WTC11 (cell line): ENCODE data around the gene SP110. TPM values are rescaled to one million over a fixed set of nuclear protein-coding genes. Genes with fewer than 3 reads are reported as not detected.
"Not testable (repeated sequence)": the region's sequence is repeated elsewhere in the genome, so short reads cannot be mapped to it uniquely, and the experiment has no call there.

Source experiments
- ATAC-seq: fragments of 200-7000 bp; cut with Tn5 transposase; 2 replicates; pipeline ENCODE4 v1.10.0; 2021; ENCODE audit warnings: mild to moderate bottlenecking, moderate library complexity
- CTCF ChIA-PET: fragments of 300-600 bp; sonication (Branson Sonifier 250); formaldehyde crosslinking; loops from one replicate; lab custom pipeline; 2021; ENCODE audit warnings: antibody characterized with exemption; lab: Charles Lee
- POLR2A ChIA-PET: fragments of 350-600 bp; sonication (Branson Sonifier 250); formaldehyde crosslinking; loops from one replicate; lab custom pipeline; 2021; ENCODE audit warnings: antibody characterized with exemption; lab: Charles Lee
- DNase-seq: peaks from one replicate; pipeline ENCODE4 v3.0.0; 2021; ENCODE audit warnings: low spot score
- H3K27ac Mint-ChIP-seq: 2 replicates; pipeline ENCODE4 v1.8.0; 2021; ENCODE audit warnings: mixed read lengths
- H3K27me3 Mint-ChIP-seq: 2 replicates; pipeline ENCODE4 v1.8.0; 2021; ENCODE audit warnings: low read depth, mild to moderate bottlenecking, moderate library complexity, mixed read lengths
- H3K36me3 Mint-ChIP-seq: 2 replicates; pipeline ENCODE4 v1.8.0; 2021; ENCODE audit warnings: mixed read lengths
- H3K4me1 Mint-ChIP-seq: 2 replicates; pipeline ENCODE4 v1.8.0; 2022; ENCODE audit warnings: mixed read lengths
- H3K4me3 Mint-ChIP-seq: 2 replicates; pipeline ENCODE4 v1.8.0; 2021; ENCODE audit warnings: mild to moderate bottlenecking, moderate library complexity, mixed read lengths
- H3K9me3 Mint-ChIP-seq: 2 replicates; pipeline ENCODE4 v1.8.0; 2021; ENCODE audit warnings: mixed read lengths
- ELF4 ChIP-seq: sonication (generic); formaldehyde crosslinking; IDR thresholded peaks from 2 replicates; pipeline ENCODE4 v1.8.1; 2022; ENCODE audit warnings: low read depth, mild to moderate bottlenecking, moderate library complexity, missing genetic modification reagents
- NFE2L1 ChIP-seq: sonication (generic); formaldehyde crosslinking; IDR thresholded peaks from 2 replicates; pipeline ENCODE4 v1.8.1; 2023; ENCODE audit warnings: missing genetic modification reagents
- TEAD4 ChIP-seq: sonication (generic); formaldehyde crosslinking; IDR thresholded peaks from 2 replicates; pipeline ENCODE4 v1.8.0; 2022; ENCODE audit warnings: mild to moderate bottlenecking, missing genetic modification reagents
- ZNF232 ChIP-seq: sonication (generic); formaldehyde crosslinking; IDR thresholded peaks from 2 replicates; pipeline ENCODE4 v1.8.0; 2022; ENCODE audit warnings: mild to moderate bottlenecking, missing genetic modification reagents
- total RNA-seq: library from RNA; stranded (reverse); gene quantifications from 3 replicates; pipeline ENCODE4 v1.2.3, GENCODE V29; 2021
- TF ChIP-seq, protein P1 (sequence below): sonication (generic); formaldehyde crosslinking; IDR thresholded peaks from 2 replicates; pipeline ENCODE4 v1.8.0; 2023; ENCODE audit warnings: mild to moderate bottlenecking, missing genetic modification reagents
- TF ChIP-seq, protein P2 (sequence below): fragments of 250-450 bp; sonication (Bioruptor Pico); IDR thresholded peaks from 2 replicates; pipeline ENCODE4 v2.1.2; 2022; ENCODE audit warnings: mild to moderate bottlenecking, moderate library complexity
- TF ChIP-seq, protein P3 (sequence below): fragments of 250-450 bp; sonication (Bioruptor Pico); IDR thresholded peaks from 2 replicates; pipeline ENCODE4 v1.9.0; 2021; ENCODE audit warnings: mild to moderate bottlenecking
- TF ChIP-seq, protein P4 (sequence below): sonication (generic); formaldehyde crosslinking; IDR thresholded peaks from 2 replicates; pipeline ENCODE4 v1.8.1; 2022; ENCODE audit warnings: mild to moderate bottlenecking, missing genetic modification reagents, moderate library complexity, borderline replicate concordance
- TF ChIP-seq, protein P5 (sequence below): fragments of 250-450 bp; sonication (Bioruptor Pico); IDR thresholded peaks from 2 replicates; pipeline ENCODE4 v1.9.0; 2021; ENCODE audit warnings: mild to moderate bottlenecking, borderline replicate concordance
- TF ChIP-seq, protein P6 (sequence below): sonication (generic); formaldehyde crosslinking; IDR thresholded peaks from 2 replicates; pipeline ENCODE4 v1.8.0; 2022; ENCODE audit warnings: missing genetic modification reagents

The SP110 gene
- total RNA-seq, 1 experiment from 2014 or later, result 5.7 TPM

DNA sequence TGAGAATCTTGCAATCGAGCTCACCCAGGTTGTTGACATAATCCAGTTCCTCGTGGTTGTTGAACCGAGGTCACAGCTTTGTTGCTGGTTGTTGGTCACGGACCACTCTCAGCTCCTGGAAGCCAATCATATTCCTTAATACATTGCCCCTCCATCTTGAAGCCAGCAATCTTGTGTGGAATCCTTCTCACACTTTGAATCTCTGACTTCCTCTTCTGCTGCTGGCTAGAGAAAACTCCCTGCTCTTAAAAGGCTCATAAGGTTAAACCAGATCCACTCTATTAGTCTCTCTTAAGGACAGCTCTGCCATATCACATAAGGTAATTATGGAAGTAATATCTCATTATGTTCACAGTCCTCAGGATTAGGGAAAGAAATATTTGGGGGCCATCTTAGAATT lies 46.9 kb upstream of the SP110 start (continued):
- TF ChIP-seq, protein P1, sequence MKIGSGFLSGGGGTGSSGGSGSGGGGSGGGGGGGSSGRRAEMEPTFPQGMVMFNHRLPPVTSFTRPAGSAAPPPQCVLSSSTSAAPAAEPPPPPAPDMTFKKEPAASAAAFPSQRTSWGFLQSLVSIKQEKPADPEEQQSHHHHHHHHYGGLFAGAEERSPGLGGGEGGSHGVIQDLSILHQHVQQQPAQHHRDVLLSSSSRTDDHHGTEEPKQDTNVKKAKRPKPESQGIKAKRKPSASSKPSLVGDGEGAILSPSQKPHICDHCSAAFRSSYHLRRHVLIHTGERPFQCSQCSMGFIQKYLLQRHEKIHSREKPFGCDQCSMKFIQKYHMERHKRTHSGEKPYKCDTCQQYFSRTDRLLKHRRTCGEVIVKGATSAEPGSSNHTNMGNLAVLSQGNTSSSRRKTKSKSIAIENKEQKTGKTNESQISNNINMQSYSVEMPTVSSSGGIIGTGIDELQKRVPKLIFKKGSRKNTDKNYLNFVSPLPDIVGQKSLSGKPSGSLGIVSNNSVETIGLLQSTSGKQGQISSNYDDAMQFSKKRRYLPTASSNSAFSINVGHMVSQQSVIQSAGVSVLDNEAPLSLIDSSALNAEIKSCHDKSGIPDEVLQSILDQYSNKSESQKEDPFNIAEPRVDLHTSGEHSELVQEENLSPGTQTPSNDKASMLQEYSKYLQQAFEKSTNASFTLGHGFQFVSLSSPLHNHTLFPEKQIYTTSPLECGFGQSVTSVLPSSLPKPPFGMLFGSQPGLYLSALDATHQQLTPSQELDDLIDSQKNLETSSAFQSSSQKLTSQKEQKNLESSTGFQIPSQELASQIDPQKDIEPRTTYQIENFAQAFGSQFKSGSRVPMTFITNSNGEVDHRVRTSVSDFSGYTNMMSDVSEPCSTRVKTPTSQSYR (CRISPR knock-in tag), result no peak

DNA sequence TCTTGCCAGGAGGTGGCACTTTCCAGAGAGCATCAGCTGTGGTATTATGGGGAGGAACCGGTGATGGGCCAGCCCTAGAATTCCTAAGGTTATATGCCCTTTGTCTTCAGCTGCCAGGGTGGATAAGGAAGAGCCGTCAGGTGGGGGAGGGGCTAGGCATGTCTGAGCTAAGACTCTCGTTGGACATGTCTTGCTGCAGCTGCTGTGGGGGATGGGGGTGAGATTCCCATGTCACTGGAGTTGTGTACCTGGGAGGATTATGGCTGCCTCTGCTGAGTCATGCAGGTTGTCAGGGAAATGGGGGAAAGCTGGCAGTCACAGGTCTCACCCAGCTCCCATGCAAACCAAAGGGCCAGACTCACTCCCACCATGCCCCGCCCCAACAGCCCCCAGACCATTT lies 45.2 kb upstream of the SP110 start:
- ChIA-PET CTCF (interaction anchor here (0.8 kb wide), 1 partner anchor 198 kb away, joined by 5 read pairs; no protein-coding TSS in a partner anchor), POLR2A (interaction anchor here (0.6 kb wide), 1 partner anchor 400 kb away, joined by 3 read pairs; no protein-coding TSS in a partner anchor)
- DNase-seq (peak; percentile 13), ATAC-seq (peak; percentile 38; the same call in 1 of the 2 replicates)
- H3K4me3 Mint-ChIP-seq, H3K27ac Mint-ChIP-seq, H3K27me3 Mint-ChIP-seq, H3K36me3 Mint-ChIP-seq, H3K4me1 Mint-ChIP-seq: not testable (repeated sequence)
- H3K9me3 Mint-ChIP-seq, result peaks cover 23% of the 10 kb centered on the region
- peak; percentile 61; the same call in 1 of the 2 replicates for TF ChIP-seq NFE2L1 (CRISPR knock-in tag)

DNA sequence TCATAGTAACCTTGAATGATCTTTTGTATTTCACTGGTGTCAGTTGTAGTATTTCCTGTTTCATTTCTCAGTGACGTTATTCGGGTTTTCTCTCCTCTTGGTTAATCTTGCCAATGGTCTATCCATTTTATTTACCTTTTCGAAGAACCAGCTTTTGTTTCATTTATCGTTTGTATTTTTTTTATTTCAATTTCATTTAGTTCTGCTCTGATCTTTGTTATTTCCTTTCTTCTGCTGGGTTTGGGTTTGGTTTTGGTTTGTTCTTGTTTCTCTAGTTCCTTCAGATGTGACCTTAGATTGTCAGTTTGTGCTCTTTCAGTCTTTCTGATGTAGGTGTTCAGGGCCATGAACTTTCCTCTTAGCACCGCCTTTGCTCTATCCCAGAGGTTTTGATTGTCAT lies 42.5 kb upstream of the SP110 start:
- DNase-seq, result no peak
- ChIA-PET CTCF (no interaction called here), POLR2A (no interaction called here)
- TF ChIP-seq, protein P2, sequence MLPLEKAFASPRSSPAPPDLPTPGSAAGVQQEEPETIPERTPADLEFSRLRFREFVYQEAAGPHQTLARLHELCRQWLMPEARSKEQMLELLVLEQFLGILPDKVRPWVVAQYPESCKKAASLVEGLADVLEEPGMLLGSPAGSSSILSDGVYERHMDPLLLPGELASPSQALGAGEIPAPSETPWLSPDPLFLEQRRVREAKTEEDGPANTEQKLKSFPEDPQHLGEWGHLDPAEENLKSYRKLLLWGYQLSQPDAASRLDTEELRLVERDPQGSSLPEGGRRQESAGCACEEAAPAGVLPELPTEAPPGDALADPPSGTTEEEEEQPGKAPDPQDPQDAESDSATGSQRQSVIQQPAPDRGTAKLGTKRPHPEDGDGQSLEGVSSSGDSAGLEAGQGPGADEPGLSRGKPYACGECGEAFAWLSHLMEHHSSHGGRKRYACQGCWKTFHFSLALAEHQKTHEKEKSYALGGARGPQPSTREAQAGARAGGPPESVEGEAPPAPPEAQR (CRISPR knock-in tag), result no peak
- TF ChIP-seq, protein P3, sequence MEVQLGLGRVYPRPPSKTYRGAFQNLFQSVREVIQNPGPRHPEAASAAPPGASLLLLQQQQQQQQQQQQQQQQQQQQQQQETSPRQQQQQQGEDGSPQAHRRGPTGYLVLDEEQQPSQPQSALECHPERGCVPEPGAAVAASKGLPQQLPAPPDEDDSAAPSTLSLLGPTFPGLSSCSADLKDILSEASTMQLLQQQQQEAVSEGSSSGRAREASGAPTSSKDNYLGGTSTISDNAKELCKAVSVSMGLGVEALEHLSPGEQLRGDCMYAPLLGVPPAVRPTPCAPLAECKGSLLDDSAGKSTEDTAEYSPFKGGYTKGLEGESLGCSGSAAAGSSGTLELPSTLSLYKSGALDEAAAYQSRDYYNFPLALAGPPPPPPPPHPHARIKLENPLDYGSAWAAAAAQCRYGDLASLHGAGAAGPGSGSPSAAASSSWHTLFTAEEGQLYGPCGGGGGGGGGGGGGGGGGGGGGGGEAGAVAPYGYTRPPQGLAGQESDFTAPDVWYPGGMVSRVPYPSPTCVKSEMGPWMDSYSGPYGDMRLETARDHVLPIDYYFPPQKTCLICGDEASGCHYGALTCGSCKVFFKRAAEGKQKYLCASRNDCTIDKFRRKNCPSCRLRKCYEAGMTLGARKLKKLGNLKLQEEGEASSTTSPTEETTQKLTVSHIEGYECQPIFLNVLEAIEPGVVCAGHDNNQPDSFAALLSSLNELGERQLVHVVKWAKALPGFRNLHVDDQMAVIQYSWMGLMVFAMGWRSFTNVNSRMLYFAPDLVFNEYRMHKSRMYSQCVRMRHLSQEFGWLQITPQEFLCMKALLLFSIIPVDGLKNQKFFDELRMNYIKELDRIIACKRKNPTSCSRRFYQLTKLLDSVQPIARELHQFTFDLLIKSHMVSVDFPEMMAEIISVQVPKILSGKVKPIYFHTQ, result no peak
- no peak for TF ChIP-seq ELF4 (CRISPR knock-in tag)
- TF ChIP-seq TEAD4 (CRISPR knock-in tag), result no peak
- TF ChIP-seq, protein P4, sequence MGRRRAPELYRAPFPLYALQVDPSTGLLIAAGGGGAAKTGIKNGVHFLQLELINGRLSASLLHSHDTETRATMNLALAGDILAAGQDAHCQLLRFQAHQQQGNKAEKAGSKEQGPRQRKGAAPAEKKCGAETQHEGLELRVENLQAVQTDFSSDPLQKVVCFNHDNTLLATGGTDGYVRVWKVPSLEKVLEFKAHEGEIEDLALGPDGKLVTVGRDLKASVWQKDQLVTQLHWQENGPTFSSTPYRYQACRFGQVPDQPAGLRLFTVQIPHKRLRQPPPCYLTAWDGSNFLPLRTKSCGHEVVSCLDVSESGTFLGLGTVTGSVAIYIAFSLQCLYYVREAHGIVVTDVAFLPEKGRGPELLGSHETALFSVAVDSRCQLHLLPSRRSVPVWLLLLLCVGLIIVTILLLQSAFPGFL (CRISPR knock-in tag), result no peak
- no peak for TF ChIP-seq ZNF232 (CRISPR knock-in tag)
- TF ChIP-seq, protein P5, sequence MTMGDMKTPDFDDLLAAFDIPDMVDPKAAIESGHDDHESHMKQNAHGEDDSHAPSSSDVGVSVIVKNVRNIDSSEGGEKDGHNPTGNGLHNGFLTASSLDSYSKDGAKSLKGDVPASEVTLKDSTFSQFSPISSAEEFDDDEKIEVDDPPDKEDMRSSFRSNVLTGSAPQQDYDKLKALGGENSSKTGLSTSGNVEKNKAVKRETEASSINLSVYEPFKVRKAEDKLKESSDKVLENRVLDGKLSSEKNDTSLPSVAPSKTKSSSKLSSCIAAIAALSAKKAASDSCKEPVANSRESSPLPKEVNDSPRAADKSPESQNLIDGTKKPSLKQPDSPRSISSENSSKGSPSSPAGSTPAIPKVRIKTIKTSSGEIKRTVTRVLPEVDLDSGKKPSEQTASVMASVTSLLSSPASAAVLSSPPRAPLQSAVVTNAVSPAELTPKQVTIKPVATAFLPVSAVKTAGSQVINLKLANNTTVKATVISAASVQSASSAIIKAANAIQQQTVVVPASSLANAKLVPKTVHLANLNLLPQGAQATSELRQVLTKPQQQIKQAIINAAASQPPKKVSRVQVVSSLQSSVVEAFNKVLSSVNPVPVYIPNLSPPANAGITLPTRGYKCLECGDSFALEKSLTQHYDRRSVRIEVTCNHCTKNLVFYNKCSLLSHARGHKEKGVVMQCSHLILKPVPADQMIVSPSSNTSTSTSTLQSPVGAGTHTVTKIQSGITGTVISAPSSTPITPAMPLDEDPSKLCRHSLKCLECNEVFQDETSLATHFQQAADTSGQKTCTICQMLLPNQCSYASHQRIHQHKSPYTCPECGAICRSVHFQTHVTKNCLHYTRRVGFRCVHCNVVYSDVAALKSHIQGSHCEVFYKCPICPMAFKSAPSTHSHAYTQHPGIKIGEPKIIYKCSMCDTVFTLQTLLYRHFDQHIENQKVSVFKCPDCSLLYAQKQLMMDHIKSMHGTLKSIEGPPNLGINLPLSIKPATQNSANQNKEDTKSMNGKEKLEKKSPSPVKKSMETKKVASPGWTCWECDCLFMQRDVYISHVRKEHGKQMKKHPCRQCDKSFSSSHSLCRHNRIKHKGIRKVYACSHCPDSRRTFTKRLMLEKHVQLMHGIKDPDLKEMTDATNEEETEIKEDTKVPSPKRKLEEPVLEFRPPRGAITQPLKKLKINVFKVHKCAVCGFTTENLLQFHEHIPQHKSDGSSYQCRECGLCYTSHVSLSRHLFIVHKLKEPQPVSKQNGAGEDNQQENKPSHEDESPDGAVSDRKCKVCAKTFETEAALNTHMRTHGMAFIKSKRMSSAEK (CRISPR knock-in tag), result no peak
- TF ChIP-seq, protein P6, sequence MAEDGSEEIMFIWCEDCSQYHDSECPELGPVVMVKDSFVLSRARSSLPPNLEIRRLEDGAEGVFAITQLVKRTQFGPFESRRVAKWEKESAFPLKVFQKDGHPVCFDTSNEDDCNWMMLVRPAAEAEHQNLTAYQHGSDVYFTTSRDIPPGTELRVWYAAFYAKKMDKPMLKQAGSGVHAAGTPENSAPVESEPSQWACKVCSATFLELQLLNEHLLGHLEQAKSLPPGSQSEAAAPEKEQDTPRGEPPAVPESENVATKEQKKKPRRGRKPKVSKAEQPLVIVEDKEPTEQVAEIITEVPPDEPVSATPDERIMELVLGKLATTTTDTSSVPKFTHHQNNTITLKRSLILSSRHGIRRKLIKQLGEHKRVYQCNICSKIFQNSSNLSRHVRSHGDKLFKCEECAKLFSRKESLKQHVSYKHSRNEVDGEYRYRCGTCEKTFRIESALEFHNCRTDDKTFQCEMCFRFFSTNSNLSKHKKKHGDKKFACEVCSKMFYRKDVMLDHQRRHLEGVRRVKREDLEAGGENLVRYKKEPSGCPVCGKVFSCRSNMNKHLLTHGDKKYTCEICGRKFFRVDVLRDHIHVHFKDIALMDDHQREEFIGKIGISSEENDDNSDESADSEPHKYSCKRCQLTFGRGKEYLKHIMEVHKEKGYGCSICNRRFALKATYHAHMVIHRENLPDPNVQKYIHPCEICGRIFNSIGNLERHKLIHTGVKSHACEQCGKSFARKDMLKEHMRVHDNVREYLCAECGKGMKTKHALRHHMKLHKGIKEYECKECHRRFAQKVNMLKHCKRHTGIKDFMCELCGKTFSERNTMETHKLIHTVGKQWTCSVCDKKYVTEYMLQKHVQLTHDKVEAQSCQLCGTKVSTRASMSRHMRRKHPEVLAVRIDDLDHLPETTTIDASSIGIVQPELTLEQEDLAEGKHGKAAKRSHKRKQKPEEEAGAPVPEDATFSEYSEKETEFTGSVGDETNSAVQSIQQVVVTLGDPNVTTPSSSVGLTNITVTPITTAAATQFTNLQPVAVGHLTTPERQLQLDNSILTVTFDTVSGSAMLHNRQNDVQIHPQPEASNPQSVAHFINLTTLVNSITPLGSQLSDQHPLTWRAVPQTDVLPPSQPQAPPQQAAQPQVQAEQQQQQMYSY, result no peak

More for the DNA sequence above, 42.5 kb upstream of the SP110 start:
- ATAC-seq, result no peak
- Mint-ChIP-seq H3K27me3 (no peaks in the 10 kb centered on the region), H3K36me3 (no peaks in the 10 kb centered on the region), H3K4me3 (no peak overlapping the region), H3K4me1 (peaks cover 5% of the 10 kb centered on the region; the same call in 1 of the 2 replicates), H3K27ac (no peak overlapping the region), H3K9me3 (peaks cover 26% of the 10 kb centered on the region)
